HG02852 (cell line): Measurements from ENCODE around the gene GHRL.
A peak's percentile ranks its signal among the peaks of the same experiment; 100 is the strongest.

Experiments
- ATAC-seq: cut with Tn5 transposase; IDR thresholded peaks from one replicate; pipeline ENCODE4 v1.9.1; 2021; ENCODE audit warnings: mild to moderate bottlenecking, moderate library complexity; ENCODE audit not compliant: unreplicated experiment

Gene GHRL

DNA sequence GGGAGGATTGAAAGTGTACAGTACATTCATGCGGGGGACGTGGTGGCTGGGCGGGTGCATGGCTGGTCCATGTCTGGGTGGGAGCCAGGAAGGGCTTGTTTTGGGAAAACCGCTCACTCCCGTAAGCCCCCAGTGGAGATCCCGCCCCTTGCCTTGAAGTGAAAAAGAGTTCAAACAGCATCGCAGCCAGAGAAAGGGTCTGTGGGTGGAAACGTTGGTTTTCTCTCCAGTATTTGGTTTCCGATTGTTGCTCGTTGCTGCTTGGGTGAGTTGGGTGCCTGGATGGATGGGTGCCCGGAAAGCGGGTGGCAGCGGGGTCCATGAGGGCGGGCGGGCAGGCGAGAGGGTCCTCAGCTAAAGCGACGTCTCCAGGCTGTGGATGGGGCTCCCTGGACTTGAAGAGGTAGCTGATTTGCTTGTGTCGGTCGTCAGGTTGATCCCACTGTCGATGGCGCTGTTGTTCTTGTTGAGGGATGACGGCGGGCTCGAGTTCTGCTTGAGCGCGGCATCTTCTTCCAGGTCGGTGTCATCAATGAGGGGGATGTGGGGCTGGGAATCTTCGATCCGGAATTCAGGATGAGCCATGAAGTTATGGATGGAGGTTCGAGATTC lies 35.8 kb upstream of the GHRL start:
- no peak for ATAC-seq

DNA sequence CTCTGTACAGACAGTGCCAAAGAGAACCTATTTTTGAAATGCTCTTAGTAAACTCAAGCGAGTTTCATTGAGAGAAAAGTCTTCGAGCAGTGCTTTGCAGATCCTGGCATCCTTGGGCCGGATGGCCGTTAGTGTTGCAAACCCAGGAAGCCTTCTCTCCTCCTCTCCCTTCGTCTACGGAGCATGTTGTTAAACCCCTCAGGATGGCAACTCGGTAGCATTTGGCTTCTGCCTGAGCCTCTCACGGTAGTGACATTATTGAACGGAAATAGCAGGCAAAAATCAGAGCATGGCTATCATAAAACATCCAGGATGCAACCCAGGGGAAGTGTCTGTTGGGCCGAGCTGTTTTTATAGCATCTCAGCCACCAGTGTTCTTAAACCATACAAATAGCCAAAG lies 34.8 kb upstream of the GHRL start:
- no peak for ATAC-seq

DNA sequence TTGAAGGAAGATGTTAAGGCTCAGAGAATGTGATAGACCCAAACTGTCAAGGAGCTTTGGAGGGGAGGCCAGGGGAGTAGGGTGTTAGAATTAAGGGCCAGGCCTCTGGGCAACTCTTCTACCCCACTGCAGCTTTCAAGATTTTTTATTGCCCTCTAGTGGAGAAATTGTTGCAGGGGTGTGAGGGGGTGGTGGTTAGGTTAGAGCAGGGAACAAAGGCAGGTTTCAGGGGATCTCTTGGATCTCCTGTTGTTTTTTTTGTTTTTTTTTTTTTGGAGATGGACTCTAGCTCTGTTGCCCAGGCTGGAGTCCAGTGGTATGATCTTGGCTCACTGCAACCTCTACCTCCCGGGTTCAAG lies 29.6 kb upstream of the GHRL start:
- no peak for ATAC-seq

DNA sequence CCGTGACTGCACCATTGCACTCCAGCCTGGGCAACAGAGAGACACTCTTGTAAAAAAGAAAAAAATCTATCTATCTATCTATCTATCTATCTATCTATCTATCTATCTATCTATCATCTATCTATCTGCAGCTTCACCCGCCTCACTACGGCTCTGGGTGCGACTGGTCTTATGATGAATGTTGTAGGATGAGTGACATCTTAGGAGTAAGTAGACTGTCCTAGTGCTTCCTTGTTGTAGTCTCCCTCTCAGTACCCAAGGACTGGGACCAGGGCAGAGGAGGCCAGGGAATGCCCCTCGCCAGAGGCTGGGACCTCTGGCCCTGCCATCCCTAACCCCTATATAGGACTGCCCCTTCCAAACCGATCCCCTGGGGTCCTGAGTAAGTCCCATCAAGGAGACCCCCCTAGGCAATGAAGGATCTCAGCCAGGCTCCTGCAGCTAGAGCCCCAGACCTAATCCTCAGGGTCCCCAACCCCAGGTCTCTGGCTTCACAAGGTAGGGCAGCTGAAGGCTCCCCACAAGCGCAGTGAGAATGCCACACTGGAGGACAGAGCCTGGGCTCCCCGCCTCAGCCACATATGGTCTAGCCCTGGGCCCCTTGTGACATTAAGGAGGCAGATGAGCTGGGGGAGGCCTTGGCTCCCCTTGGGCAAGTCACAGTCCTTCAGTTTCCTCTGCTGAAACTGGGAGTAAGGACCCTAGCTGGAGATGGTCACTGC lies 29.0 kb upstream of the GHRL start:
- ATAC-seq: no peak

DNA sequence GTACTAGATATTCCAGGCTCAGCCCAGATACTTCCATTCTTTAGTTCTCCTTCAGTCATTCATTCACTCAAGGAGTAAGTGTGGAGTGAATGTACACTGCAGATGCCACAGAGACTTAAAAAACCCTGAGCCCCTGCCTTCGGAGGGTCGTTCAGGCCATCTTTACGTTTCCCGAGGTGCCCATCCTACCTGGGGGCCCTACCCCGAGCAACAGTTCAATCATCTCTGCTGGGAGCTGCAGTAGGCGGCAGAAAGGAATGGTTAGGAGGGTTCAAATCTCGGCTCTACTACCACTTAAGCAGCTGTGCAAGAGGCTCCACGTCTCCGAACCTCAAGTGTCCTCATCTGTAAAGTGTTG lies 27.6 kb upstream of the GHRL start:
- ATAC-seq: peak; percentile 10

DNA sequence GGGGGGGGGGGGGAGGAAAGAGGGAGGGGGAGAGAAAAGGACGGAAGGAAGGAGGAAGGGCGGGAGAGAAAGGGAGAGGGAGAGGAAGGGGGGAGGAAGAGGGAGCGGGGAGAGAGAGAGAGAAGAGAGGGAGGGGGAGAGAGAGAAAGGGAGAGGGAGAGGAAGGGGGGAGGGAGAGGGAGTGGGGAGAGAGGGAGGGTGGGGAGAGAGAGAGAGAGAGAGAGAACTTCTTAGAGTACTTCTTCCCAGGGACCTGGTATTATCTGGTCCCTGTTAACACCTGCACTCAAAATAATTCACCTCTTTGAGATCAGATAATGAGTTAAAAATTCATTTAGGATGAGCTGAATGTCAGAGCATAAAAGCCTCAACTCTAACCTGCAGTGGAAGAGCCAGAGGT lies 27.1 kb upstream of the GHRL start:
- no peak for ATAC-seq

DNA sequence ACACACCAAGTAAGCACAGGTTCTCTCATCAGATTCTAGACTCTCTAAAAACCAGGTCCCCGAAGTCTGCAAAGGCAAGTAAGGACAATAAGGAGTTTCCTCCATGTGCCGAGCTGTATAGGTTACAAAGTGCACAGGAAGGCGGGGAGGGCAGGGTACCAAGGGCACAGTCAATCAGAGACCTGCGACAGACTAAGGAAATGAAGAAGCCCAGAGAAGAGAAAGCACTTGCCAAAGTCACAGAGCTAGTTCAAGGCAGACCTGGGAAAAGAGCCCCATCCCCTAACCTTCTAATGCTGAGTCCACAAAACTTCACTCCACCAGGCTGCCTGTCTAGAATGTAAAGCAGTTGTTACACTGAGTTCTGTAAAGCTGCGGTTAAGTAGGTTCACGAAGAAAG lies 26.5 kb upstream of the GHRL start:
- no peak for ATAC-seq

DNA sequence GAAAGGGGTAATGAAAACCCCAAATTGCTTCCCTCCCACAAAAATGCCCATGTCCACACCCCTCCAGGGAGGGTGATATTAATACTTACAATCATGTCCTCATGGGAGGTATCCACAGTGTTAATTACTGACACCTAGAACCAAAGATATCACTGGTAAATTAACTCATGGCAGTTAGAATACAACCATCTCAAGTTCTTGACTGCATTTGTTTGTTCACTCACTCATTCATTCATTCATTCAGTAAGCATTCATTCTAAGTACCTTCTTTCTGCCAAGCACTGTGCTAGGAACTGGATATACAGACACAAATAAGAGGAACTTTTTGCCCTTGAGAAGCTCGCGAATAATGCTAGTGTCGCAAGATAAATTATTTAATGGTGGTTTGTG lies 25.2 kb upstream of the GHRL start:
- no peak for ATAC-seq

DNA sequence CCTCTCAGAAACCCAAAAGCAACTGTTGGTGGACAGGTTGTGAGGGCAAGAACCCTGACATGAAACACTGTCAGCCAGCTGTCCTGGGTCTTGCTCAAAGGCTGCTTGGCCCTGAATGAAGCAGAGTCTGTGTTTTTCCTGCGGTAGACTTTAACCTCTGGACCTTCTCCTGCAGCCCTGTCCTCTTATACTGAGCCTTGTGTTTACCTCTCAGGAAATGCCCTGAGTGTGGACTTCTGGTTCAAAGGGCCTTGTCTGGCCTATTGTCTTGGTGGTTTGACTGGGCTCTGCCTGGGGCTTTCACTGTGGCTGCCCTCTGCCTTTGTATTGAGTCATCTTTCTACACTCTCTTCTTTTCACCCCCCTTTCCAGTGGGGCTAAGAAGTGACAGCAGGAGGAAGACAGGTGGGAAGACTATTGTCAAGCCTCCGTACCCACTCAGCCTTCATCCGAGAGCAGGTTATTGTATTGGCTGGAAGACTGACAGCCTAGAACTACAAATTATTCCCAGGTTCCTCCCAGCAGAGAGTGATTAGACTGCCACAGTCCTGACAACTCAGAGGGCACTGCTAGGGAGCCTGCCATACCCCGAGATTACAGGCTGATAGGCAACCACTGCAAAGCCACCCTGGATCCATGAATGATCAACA lies 24.7 kb upstream of the GHRL start:
- no peak for ATAC-seq

DNA sequence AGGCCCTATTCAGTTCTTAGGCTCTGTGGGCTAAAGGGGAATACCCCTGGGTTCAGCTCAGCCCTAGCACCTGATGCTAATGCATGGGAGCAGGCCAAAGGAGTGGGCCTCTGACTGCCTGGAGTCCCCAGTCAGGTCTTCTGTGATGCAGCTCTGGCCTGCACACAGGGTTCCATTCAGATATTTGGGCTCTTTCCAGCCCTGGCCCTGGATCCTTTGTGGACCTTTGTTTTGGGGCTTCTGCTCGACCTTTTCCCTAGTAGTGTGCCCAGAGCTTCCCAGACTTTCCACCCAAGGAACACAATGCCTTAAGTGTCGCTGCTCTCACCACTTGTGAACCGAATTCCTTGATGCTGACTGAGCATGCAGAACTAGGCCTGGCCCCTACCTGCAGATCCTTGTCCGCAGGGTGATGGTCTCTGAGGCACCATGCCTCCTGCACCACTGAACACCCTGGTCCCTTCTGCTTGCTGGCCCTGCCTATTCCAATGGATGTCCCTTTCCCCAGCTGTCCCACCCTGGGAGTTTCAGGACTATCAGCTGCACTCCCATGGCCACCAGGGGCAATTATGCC lies 23.1 kb upstream of the GHRL start:
- ATAC-seq: no peak

DNA sequence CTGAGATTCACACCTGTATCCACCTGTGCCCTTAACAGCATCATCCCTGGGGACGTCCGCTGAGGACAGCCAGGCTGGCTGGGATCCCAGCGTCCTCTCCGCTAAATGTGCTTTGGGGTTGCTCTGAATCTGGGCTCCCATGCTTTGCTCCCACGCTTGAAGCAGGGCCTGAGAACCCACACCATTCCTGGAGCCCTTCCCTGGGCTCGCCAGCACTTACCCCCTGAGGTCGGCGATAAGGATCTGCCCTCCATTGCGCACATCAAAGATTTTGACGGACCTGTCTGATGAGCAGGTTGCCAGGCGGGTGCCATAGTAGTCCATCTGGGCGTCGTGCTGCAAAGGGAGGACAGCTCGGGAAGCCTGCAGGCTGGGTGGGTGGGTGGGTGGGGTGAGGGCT lies 22.4 kb upstream of the GHRL start:
- ATAC-seq: no peak

DNA sequence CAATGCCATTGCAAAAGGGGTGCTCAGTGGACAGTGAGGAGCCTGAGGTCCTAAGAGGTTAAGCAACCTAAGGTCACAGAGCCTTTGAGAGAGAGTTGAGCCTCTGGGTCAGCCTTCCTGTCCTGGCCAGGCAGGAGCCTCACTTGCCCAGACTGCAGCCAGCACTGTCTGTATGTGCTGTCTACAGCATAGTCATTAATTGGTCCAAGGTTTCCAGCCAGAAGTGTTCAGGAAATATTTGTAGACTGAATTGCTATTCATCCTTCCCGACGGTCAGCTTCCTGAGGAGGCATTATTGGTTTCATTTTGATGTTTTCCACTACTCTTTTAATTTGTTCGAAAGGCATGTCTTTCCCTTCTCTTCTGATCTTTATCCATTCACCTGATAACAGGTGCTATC lies 20.1 kb upstream of the GHRL start:
- no peak for ATAC-seq

DNA sequence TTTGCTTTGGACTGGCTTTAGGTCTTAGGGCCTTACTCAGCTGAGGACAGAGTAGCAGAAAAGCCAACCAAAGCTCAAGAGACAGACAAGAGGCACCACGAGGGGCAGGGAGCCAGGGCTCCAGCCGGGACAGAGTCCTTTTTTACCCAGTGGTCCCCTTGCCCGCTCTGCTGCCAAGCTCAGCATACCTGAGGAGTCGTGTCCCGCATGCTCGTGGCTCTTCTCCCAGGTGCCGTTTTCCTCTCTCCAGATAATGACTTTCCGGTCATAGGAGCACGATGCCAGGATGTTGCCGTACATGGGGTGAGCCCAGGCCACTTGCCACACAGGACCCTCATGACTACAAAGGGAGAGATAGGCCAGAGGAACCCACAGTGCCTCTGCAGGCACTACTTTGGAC lies 19.6 kb upstream of the GHRL start:
- ATAC-seq: no peak

DNA sequence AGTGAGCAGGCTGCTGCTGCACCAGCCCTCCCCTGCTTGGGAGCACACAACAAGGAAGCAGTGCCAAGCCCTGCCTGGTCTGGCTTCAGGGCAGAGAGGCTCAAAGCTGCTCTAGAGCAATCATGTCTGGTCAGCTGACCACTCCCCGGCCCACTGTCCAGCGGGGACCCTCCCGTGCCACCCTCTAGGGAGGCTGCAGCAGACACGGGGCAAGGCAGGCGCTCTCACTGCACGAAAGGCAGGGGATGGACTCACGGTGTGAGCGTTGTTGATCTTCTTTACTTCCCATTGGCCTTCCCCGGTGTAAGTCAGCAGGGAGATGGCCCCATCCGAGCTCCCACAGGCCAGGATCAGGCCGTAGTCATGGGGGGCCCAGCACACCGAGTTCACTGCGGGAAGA lies 19.0 kb upstream of the GHRL start:
- no peak for ATAC-seq

DNA sequence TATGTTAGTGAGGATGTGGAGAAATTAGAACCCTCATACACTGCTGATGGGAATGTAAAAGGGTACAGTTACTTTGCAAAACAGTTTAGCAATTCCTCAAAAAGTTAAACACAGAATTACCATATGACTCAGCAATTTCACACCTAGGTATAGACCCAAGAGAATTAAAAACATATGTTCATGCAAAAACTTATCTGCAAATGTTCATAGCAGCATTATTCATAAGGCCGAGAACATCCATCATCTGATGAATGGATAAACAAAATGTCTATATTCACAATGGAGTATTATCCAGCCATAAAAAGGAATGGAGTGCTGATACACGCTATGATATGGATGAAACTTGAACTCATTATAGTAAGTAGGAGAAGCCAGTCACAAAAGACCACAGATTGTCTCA lies 17.8 kb upstream of the GHRL start:
- no peak for ATAC-seq

DNA sequence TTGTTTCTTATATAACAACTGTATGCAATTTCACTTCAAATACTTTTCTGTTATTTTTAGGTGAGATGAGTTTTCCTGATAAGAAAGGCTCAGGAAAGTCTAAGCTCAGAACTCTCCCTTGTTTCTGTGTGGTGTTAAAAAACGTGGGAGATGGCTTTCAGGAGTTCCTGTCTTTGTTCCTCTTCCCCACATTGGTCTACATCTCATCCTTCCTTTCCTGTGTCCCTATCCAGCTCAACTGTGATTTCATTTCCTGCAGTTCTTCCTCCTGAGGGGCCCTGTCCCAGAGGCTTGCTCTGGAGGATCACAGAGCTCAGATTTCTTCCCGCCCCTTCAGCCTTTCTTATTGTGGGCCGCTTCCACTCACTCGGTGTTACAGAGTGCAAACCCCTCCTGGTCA lies 17.0 kb upstream of the GHRL start:
- no peak for ATAC-seq

DNA sequence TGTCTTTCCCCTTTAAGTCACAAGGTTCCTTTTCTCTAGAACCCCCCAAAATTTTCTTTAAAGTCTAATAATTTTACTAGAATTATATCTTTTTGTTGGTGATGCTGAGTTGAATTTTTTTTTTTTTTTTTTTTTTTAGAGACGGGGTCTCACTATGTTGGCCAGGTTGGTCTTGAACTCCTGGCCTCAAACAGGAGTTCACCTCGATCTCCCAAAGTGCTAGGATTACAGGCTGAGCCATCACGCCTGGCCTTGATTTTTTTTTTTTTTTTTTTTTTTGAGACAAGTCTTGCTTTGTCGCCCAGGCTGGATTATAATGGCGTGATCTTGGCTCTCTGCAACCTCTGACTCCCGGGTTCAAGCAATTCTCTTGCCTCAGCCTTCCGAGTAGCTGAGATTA lies 15.9 kb upstream of the GHRL start:
- no peak for ATAC-seq

DNA sequence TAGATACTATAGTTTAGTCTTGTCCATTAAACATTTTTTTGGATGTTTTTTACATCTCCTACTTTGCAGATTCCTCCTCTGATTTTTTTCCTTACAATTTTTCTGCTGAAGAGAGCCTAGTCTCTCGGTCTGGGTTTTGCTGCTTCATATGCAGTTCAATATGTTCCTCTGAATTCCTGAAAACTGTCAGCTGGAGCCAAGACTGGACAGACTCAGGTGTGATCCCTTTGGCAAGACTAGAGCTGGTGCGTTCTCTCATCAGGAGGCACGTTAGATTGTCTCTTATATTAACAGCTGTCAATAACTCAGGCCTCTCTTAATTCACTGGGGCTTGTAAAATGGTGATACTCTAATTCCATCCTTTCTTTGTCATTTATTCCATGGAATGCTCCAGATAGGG lies 13.4 kb upstream of the GHRL start:
- ATAC-seq: no peak

DNA sequence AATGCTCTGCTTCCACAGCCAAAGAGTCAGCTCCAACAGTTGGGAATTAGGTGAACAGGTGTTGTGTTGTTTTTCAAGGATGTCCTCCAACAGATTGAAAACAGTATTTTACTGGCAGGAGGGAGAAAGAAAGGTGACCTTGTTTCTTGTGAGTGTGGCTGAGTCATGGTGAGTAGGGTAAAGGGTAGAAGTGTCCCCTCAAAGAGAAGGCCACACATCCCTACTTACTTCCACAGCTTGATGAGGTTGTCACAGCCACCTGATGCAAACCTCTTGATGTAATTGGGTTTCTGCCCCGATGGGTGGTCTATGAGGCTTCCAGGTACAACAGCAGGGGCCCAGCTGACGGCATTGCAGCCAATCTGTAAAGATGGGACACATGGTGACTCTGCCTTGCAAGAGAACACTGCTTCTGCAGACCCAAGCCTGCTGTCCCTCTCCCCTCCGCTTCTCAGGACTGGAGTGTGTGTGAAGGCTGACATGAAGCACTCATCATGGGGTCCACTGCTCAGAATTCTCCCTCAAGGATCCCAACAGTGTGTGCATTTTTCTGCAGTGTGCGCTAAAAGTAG lies 12.7 kb upstream of the GHRL start:
- ATAC-seq: no peak

DNA sequence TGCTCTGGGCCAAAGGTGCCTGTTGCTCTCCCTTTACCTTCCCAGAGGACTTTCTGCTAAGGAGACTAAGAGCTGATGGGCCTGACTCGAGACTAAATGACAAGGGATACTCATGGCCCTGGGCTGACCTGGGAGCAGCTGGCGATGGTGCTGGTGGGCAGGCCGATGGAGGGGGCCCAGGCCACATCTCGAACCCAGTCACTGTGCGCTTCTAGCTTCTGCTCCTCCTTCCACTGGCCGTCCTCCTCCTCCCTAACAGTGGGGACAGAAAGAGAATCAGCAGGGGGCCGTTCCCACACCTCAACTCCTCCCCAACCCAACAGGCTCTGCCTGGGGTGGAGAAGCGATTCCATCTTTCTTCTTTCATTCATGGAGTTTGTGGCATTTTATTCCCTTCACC lies 12.2 kb upstream of the GHRL start:
- no peak for ATAC-seq

DNA sequence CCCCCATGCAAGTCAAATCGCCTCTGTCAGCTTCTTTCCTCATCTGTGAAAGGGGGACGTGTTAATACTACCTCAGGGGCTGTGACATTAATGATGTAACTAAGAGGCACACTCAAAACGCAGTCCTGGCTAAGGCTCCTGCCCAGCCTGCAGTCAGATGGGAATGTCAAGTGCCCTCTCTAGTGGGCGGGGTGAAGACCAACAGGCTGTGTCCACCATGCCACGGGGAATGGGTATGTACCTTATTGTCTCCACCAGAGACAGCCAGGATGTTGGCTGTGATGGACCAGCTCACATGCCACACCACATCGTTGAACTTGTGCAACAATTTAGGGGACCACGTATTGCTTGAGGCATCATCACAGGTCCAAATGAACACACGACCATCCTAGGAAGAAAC lies 11.0 kb upstream of the GHRL start:
- no peak for ATAC-seq

DNA sequence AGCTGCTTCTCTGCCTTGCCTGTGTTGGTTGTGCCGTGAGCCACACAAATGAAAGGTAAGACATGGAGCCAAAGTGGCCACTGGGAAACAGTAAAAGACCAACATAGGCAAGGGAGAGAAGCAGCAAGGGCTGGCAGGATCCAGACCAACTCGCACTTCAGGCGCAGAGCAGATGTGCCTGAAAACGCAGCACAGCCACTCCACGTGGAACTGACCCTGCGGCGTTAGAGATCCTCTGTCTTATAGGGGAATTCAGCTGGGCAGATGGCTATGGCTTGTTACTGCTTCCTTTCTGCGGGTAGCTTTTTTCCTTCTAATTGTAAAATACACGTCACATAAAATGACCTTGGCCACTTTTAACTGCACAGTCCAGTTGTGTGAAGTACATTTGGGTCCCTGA lies 10.4 kb upstream of the GHRL start:
- ATAC-seq: no peak
